ENCODE results near the gene LPAR5. TPM values are rescaled to one million over a fixed set of nuclear protein-coding genes. Genes with fewer than 3 reads are reported as not detected.

Gene LPAR5
- total RNA-seq, 2 experiments from 2014 or later, result 8.3 to 9.0 TPM

- POLR2A ChIA-PET, result no interaction called here
- CTCF ChIA-PET, result interaction anchor here (0.9 to 1.8 kb wide), 3 partner anchors 17 to 26 kb away, joined by 3 read pairs; no protein-coding TSS in a partner anchor
These were observed 51.5 kb downstream of the LPAR5 start for GRCh38 chr12:6584293-6584692.

- ChIA-PET CTCF (interaction anchor here (1.1 kb wide), 1 partner anchor 8 kb away, joined by 3 read pairs; no protein-coding TSS in a partner anchor), POLR2A (interaction anchor here (0.9 kb wide), 1 partner anchor 10 kb away, joined by 3 read pairs; no protein-coding TSS in a partner anchor)
These were observed 52.8 kb downstream of the LPAR5 start for GRCh38 chr12:6582959-6583358.

- CTCF ChIA-PET, result no interaction called here
These were observed 53.6 kb downstream of the LPAR5 start for GRCh38 chr12:6582196-6582595.

GRCh38 chr12:6575648-6576047, 60.1 kb downstream of the LPAR5 start:
- POLR2A ChIA-PET, result no interaction called here
- CTCF ChIA-PET, result interaction anchor here (0.9 kb wide), 1 partner anchor 88 kb away, joined by 3 read pairs; no protein-coding TSS in a partner anchor

More at GRCh38 chr12:6582196-6582595, 53.6 kb downstream of the LPAR5 start:
- POLR2A ChIA-PET, result no interaction called here

GRCh38 chr12:6574576-6575295, 61.0 kb downstream of the LPAR5 start:
- POLR2A ChIA-PET, result interaction anchor here (0.6 to 1.1 kb wide), 2 partner anchors 40 to 133 kb away, joined by 4 to 8 read pairs; partner anchors contain the start of gene GAPDH
- CTCF ChIA-PET, result interaction anchor here (1.0 kb wide), 1 partner anchor 8 kb away, joined by 3 read pairs; no protein-coding TSS in a partner anchor

- ChIA-PET CTCF (interaction anchor here (0.7 to 1.1 kb wide), 2 partner anchors 112 to 278 kb away, joined by 3 read pairs; no protein-coding TSS in a partner anchor), POLR2A (interaction anchor here (1.0 kb wide), 1 partner anchor 10 kb away, joined by 3 read pairs; no protein-coding TSS in a partner anchor)
These were observed 62.8 kb downstream of the LPAR5 start for GRCh38 chr12:6573001-6573400.

GRCh38 chr12:6570264-6570887, 65.4 kb downstream of the LPAR5 start:
- POLR2A ChIA-PET, result interaction anchor here (0.6 to 1.0 kb wide), 2 partner anchors 12 to 77 kb away, joined by 3 to 5 read pairs; partner anchors contain the start of gene MRPL51
- CTCF ChIA-PET, result interaction anchor here (0.6 to 1.8 kb wide), 4 partner anchors 12 to 115 kb away, joined by 3 to 9 read pairs (median 6); no protein-coding TSS in a partner anchor

- ChIA-PET POLR2A (no interaction called here), CTCF (interaction anchor here (0.6 to 1.8 kb wide), 4 partner anchors 12 to 116 kb away, joined by 3 to 9 read pairs (median 6); no protein-coding TSS in a partner anchor)
These were observed 66.0 kb downstream of the LPAR5 start for GRCh38 chr12:6569786-6570185.

GRCh38 chr12:6569312-6569711, 66.4 kb downstream of the LPAR5 start:
- CTCF ChIA-PET, result no interaction called here
- POLR2A ChIA-PET, result no interaction called here

Other genes starting within 250 kb of the LPAR5 start
- gene CD27, start 191.0 kb downstream of the LPAR5 start, total RNA-seq, result 100 to 1,000 TPM; 133 to 134 TPM
- gene TAPBPL, start 183.9 kb downstream of the LPAR5 start, total RNA-seq, result 10 to 100 TPM; 27.8 to 29.1 TPM
- gene VAMP1, start 165.3 kb downstream of the LPAR5 start, total RNA-seq, result 10 to 100 TPM; 31.9 to 33.4 TPM
- gene MRPL51, start 142.7 kb downstream of the LPAR5 start, total RNA-seq, result 100 to 1,000 TPM; 313 to 315 TPM
- gene NCAPD2, start 141.9 kb downstream of the LPAR5 start, total RNA-seq, result 100 to 1,000 TPM; 120 to 121 TPM
- gene GAPDH, start 101.4 kb downstream of the LPAR5 start, total RNA-seq, result 1,000 to 10,000 TPM; 8,536 to 8,736 TPM
- gene IFFO1, start 79.9 kb downstream of the LPAR5 start, total RNA-seq, result 10 to 100 TPM; 11.2 to 12.8 TPM
- gene NOP2, start 67.7 kb downstream of the LPAR5 start, total RNA-seq, result 100 to 1,000 TPM; 157 to 160 TPM
- gene CHD4, start 28.6 kb downstream of the LPAR5 start, total RNA-seq, result 100 to 1,000 TPM; 276 to 283 TPM
- gene ACRBP, start 11.5 kb upstream of the LPAR5 start, total RNA-seq, result under 1 TPM; 0.88 to 0.95 TPM
- gene ING4, start 27.2 kb upstream of the LPAR5 start, total RNA-seq, result 10 to 100 TPM; 10.8 to 13.3 TPM
- gene ZNF384, start 53.4 kb upstream of the LPAR5 start, total RNA-seq, result 10 to 100 TPM; 59.3 to 59.8 TPM
- under 1 TPM; 0.55 to 0.80 TPM for gene PIANP, start 64.9 kb upstream of the LPAR5 start, total RNA-seq
- gene COPS7A, start 88.1 kb upstream of the LPAR5 start, total RNA-seq, result 10 to 100 TPM; 43.5 to 46.1 TPM
- 100 to 1,000 TPM; 144 to 150 TPM for gene MLF2, start 117.2 kb upstream of the LPAR5 start, total RNA-seq
- 10 to 100 TPM; 87.1 to 97.7 TPM for gene PTMS, start 130.4 kb upstream of the LPAR5 start, total RNA-seq
- gene LAG3, start 136.6 kb upstream of the LPAR5 start, total RNA-seq, result 100 to 1,000 TPM; 324 to 331 TPM
- gene CD4, start 153.6 kb upstream of the LPAR5 start, total RNA-seq, result 1 to 10 TPM; 1.4 to 1.6 TPM
- under 1 TPM; 0.21 to 0.44 TPM for gene GPR162, start 185.9 kb upstream of the LPAR5 start, total RNA-seq
- gene P3H3, start 192.4 kb upstream of the LPAR5 start, total RNA-seq, result 1 to 10 TPM; 1.8 TPM
- gene GNB3, start 205.0 kb upstream of the LPAR5 start, total RNA-seq, result under 1 TPM; 0.32 to 0.63 TPM
- 10 to 100 TPM; 50.0 to 53.1 TPM for gene CDCA3, start 215.3 kb upstream of the LPAR5 start, total RNA-seq
- 100 to 1,000 TPM; 151 to 152 TPM for gene USP5, start 216.2 kb upstream of the LPAR5 start, total RNA-seq
- 1,000 to 10,000 TPM; 1,928 to 1,984 TPM for gene TPI1, start 231.6 kb upstream of the LPAR5 start, total RNA-seq
- 1 to 10 TPM; 3.3 to 4.6 TPM for gene SPSB2, start 237.3 kb upstream of the LPAR5 start, total RNA-seq